RWPE2 (cell line): ENCODE measurements around the gene MPPE1.

ENCODE experiments used
- ATAC-seq: fragments of 200-7000 bp; cut with Tn5 transposase; 3 replicates; pipeline ENCODE4 v1.9.1; 2021; ENCODE audit warnings: low read depth
- DNase-seq: peaks from one replicate; pipeline ENCODE4 v3.0.0-alpha.2; 2020; ENCODE audit warnings: low spot score
- H3K27ac ChIP-seq: fragments of 450-650 bp; 2 replicates; pipeline ENCODE4 v1.5.1; 2017; ENCODE audit warnings: mild to moderate bottlenecking; ENCODE audit not compliant: poor library complexity, severe bottlenecking
- H3K27me3 ChIP-seq: fragments of 250-450 bp; sonication (Bioruptor Pico); 2 replicates; pipeline ENCODE4 v1.5.1; 2021; ENCODE audit warnings: mild to moderate bottlenecking, moderate library complexity; ENCODE audit not compliant: insufficient read depth, poor library complexity, severe bottlenecking
- H3K36me3 ChIP-seq: fragments of 250-450 bp; sonication (Bioruptor Pico); 2 replicates; pipeline ENCODE4 v1.5.1; 2020; ENCODE audit warnings: low read depth, mild to moderate bottlenecking, moderate library complexity
- H3K4me1 ChIP-seq: fragments of 250-450 bp; sonication (Bioruptor Pico); 2 replicates; pipeline ENCODE4 v1.5.1; 2021; ENCODE audit warnings: mild to moderate bottlenecking, moderate library complexity; ENCODE audit not compliant: insufficient read depth, poor library complexity, severe bottlenecking
- H3K4me3 ChIP-seq: fragments of 250-450 bp; sonication (Bioruptor Pico); 2 replicates; pipeline ENCODE4 v1.5.1; 2021; ENCODE audit warnings: mild to moderate bottlenecking, moderate library complexity; ENCODE audit not compliant: severe bottlenecking
- H3K9me3 ChIP-seq: fragments of 250-450 bp; sonication (Bioruptor Pico); 2 replicates; pipeline ENCODE4 v1.5.1; 2021; ENCODE audit warnings: mild to moderate bottlenecking, moderate library complexity; ENCODE audit not compliant: severe bottlenecking
- CTCF ChIP-seq: fragments of 450-650 bp; IDR thresholded peaks from one replicate; pipeline ENCODE4 v1.5.1; 2017; ENCODE audit warnings: mild to moderate bottlenecking, moderate library complexity; ENCODE audit not compliant: poor library complexity, severe bottlenecking

MPPE1 gene

GRCh38 chr18:11865071-11865470, 43.0 kb downstream of the MPPE1 start:
- Histone ChIP-seq H3K36me3 (no peaks in the 10 kb centered on the region), H3K9me3 (no peaks in the 10 kb centered on the region), H3K27me3 (no peaks in the 10 kb centered on the region), H3K4me3 (no peak overlapping the region), H3K27ac (no peak overlapping the region), H3K4me1 (peaks cover 6% of the 10 kb centered on the region)
- TF ChIP-seq CTCF: no peak
- ATAC-seq: no peak
- DNase-seq: no peak

- Histone ChIP-seq H3K9me3 (no peaks in the 10 kb centered on the region), H3K27ac (no peak overlapping the region), H3K4me1 (peaks cover 10% of the 10 kb centered on the region), H3K4me3 (no peak overlapping the region), H3K36me3 (no peaks in the 10 kb centered on the region), H3K27me3 (no peaks in the 10 kb centered on the region)
- no peak for ATAC-seq
- no peak for DNase-seq
- no peak for TF ChIP-seq CTCF
Measured at GRCh38 chr18:11864471-11864870, 43.6 kb downstream of the MPPE1 start.

GRCh38 chr18:11862468-11863137, 45.5 kb downstream of the MPPE1 start:
- Histone ChIP-seq H3K36me3 (no peaks in the 10 kb centered on the region), H3K27ac (no peak overlapping the region), H3K9me3 (no peaks in the 10 kb centered on the region), H3K27me3 (no peaks in the 10 kb centered on the region), H3K4me1 (peaks cover 24% of the 10 kb centered on the region), H3K4me3 (no peak overlapping the region)
- no peak for DNase-seq
- no peak for TF ChIP-seq CTCF
- no peak for ATAC-seq

DNA sequence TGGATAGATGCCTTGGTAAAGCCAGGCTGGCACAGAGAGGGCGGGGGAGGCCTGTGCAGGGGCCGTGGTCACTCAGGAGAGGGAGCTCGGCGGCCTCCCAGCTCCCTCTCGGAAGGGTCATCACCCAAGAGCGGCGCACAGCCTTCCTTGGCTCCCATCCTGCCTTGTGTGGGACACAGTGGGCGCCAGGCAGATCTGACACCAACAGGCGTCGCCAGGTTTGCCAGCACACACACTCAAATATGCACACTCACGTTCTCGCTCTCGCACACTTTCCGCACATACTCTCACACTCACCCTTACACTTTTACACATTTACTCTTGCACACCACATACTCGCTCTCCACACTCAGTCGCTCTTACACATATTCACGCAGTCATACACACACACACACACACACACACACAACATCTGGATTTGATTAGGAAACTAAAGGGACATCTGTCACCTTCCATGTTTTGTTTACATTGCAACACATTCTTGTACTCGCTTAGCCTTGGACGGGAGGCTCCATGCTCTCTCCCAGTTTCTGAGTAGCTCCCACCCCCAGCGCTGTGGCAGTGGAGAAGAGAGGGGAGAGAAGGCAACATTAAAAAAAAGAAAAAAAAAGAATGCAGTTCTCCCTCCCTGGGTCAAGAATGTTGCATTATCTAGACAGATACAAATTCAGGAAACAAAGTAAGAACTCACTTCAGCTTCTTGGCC, 46.4 kb downstream of the MPPE1 start:
- H3K9me3 ChIP-seq: no peaks in the 10 kb centered on the region
- TF ChIP-seq CTCF: no peak
- H3K4me1 ChIP-seq: peaks cover 29% of the 10 kb centered on the region
- DNase-seq (no peak), ATAC-seq (no peak)
- H3K36me3 ChIP-seq: no peaks in the 10 kb centered on the region
- H3K27me3 ChIP-seq: no peaks in the 10 kb centered on the region
- H3K27ac ChIP-seq: no peak overlapping the region
- no peak overlapping the region for H3K4me3 ChIP-seq
